ENCODE measurements around the gene TMPRSS4. TPM values are rescaled to one million over a fixed set of nuclear protein-coding genes. Genes with fewer than 3 reads are reported as not detected.

The TMPRSS4 gene
- total RNA-seq, 2 experiments from 2014 or later, result not detected

GRCh38 chr11:118120793-118121192 lies 43.9 kb downstream of the TMPRSS4 start:
- no peak for DNase-seq
- no peaks in the 10 kb centered on the region for H3K9me3 Mint-ChIP-seq
- no peak overlapping the region for H3K27ac ChIP-seq (ENCODE audit: low read depth in 1 of 2, low read length in 2 of 2)
- peaks cover 0 to 3% of the 10 kb centered on the region in 2 experiments for H3K27me3 ChIP-seq (ENCODE audit: control insufficient read depth in 1 of 2, insufficient read depth in 2 of 2, low read length in 2 of 2)
- no peak overlapping the region for H3K27ac Mint-ChIP-seq
- H3K4me1 Mint-ChIP-seq (ENCODE audit: low read depth), result no peaks in the 10 kb centered on the region
- no peak overlapping the region for H3K4me3 Mint-ChIP-seq
- POLR2A ChIA-PET, result no interaction called here
- no peaks in the 10 kb centered on the region for H3K36me3 ChIP-seq (ENCODE audit: insufficient read depth, low read length)
- intact Hi-C loops (cut with DNase I, micrococcal nuclease), result no loop called here
- no peak for ATAC-seq (ENCODE audit: poor library complexity)
- no peaks in the 10 kb centered on the region for H3K9me3 ChIP-seq (ENCODE audit: control insufficient read depth in 1 of 2, insufficient read depth in 1 of 2, low read length in 2 of 2)
- no peaks in the 10 kb centered on the region for H3K27me3 Mint-ChIP-seq
- H3K4me1 ChIP-seq (ENCODE audit: insufficient read depth, low read length), result peaks cover 3% of the 10 kb centered on the region
- CTCF ChIA-PET, result no interaction called here
- no peak overlapping the region for H3K4me3 ChIP-seq (ENCODE audit: low read length)
- no peak for TF ChIP-seq CTCF (IDR thresholded peaks at IDR 0.05)
- H3K36me3 Mint-ChIP-seq (ENCODE audit: low read depth), result no peaks in the 10 kb centered on the region

- no peaks in the 10 kb centered on the region for H3K4me1 Mint-ChIP-seq (ENCODE audit: low read depth)
- H3K4me3 Mint-ChIP-seq, result no peak overlapping the region
- no peaks in the 10 kb centered on the region for H3K36me3 Mint-ChIP-seq (ENCODE audit: low read depth)
- no peaks in the 10 kb centered on the region for H3K9me3 Mint-ChIP-seq
- intact Hi-C loops (cut with DNase I, micrococcal nuclease), result no loop called here
- H3K27ac ChIP-seq (ENCODE audit: low read depth in 1 of 2, low read length in 2 of 2), result no peak overlapping the region
- H3K9me3 ChIP-seq (ENCODE audit: control insufficient read depth in 1 of 2, insufficient read depth in 1 of 2, low read length in 2 of 2), result no peaks in the 10 kb centered on the region
- peaks cover 8% of the 10 kb centered on the region for H3K27me3 Mint-ChIP-seq
- DNase-seq (no peak), ATAC-seq (ENCODE audit: poor library complexity) (no peak)
- ChIA-PET POLR2A (no interaction called here), CTCF (no interaction called here)
- H3K4me1 ChIP-seq (ENCODE audit: insufficient read depth, low read length), result no peaks in the 10 kb centered on the region
- no peak for TF ChIP-seq CTCF (IDR thresholded peaks at IDR 0.05)
- H3K27ac Mint-ChIP-seq, result no peak overlapping the region
- no peaks in the 10 kb centered on the region for H3K27me3 ChIP-seq (ENCODE audit: control insufficient read depth in 1 of 2, insufficient read depth in 2 of 2, low read length in 2 of 2)
- H3K36me3 ChIP-seq (ENCODE audit: insufficient read depth, low read length), result no peaks in the 10 kb centered on the region
- no peak overlapping the region for H3K4me3 ChIP-seq (ENCODE audit: low read length)
Measured at GRCh38 chr11:118124929-118125535, 48.2 kb downstream of the TMPRSS4 start.

GRCh38 chr11:118126082-118126838 lies 49.4 kb downstream of the TMPRSS4 start:
- Mint-ChIP-seq H3K4me1 (ENCODE audit: low read depth) (no peaks in the 10 kb centered on the region), H3K4me3 (no peak overlapping the region), H3K9me3 (no peaks in the 10 kb centered on the region), H3K27me3 (peaks cover 8% of the 10 kb centered on the region), H3K36me3 (ENCODE audit: low read depth) (no peaks in the 10 kb centered on the region), H3K27ac (no peak overlapping the region)
- no peaks in the 10 kb centered on the region for H3K36me3 ChIP-seq (ENCODE audit: insufficient read depth, low read length)
- intact Hi-C loops (cut with DNase I, micrococcal nuclease), result no loop called here
- no peaks in the 10 kb centered on the region for H3K27me3 ChIP-seq (ENCODE audit: control insufficient read depth in 1 of 2, insufficient read depth in 2 of 2, low read length in 2 of 2)
- ChIA-PET POLR2A (no interaction called here), CTCF (no interaction called here)
- H3K27ac ChIP-seq (ENCODE audit: low read depth in 1 of 2, low read length in 2 of 2), result no peak overlapping the region
- no peak overlapping the region for H3K4me3 ChIP-seq (ENCODE audit: low read length)
- DNase-seq (no peak), ATAC-seq (ENCODE audit: poor library complexity) (no peak)
- TF ChIP-seq CTCF (IDR thresholded peaks at IDR 0.05), result no peak
- no peaks in the 10 kb centered on the region for H3K4me1 ChIP-seq (ENCODE audit: insufficient read depth, low read length)
- H3K9me3 ChIP-seq (ENCODE audit: control insufficient read depth in 1 of 2, insufficient read depth in 1 of 2, low read length in 2 of 2), result no peaks in the 10 kb centered on the region

Measured in CD4-positive, alpha-beta T cell (primary cell).